GM06990 (cell line): Measurements from ENCODE around the gene NUAK1.

Experiments
- DNase-seq: peaks from one replicate; pipeline ENCODE4 v3.0.0-alpha.2; 2011; ENCODE audit not compliant: insufficient read length; ENCODE audit errors: extremely low read depth
- H3K27me3 ChIP-seq: replicated peaks from 2 replicates; pipeline ENCODE4 v1.6.0; 2011; ENCODE audit warnings: low read length; ENCODE audit not compliant: control insufficient read depth, insufficient read depth
- H3K36me3 ChIP-seq: 2 replicates; pipeline ENCODE4 v1.5.1; 2011; ENCODE audit warnings: low read length; ENCODE audit not compliant: control insufficient read depth, insufficient read depth
- H3K4me3 ChIP-seq: replicated peaks from 2 replicates; pipeline ENCODE4 v1.5.1; 2011; ENCODE audit warnings: low read depth, mild to moderate bottlenecking, control low read depth, low read length
- TF ChIP-seq, protein P1 (sequence below): IDR thresholded peaks from 2 replicates; pipeline ENCODE4 v1.5.1; 2011; ENCODE audit warnings: low read length, control low read depth, mild to moderate bottlenecking, inconsistent platforms; ENCODE audit not compliant: insufficient read depth, poor library complexity, severe bottlenecking

The NUAK1 gene

DNA sequence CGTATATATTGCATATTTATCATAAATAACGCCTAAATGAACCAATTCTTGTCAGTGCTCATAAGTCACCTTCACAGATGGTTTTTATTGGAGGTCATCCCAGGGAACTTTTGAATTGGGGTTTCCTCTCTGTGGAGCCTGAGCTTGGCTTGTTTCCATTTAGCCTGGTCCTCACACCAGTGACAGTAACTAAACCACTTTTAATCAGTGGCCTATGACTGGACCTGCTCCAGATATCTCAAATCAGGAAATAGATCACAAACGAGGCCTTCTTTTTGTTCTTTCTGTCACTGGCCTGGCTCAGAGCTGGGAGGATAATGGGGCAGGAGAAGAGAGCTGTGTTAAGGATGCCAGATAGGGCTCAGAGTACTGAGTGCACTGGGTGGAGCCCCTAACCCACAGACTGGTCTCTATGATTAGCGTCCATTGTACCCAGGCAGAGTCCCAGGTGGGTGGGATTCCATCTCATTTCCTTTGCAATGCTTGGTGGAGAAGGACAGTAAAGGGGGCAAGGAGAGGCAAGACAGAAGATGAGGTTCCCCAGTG, 92.4 kb downstream of the NUAK1 start:
- Histone ChIP-seq H3K36me3 (no peaks in the 10 kb centered on the region), H3K4me3 (no peak overlapping the region), H3K27me3 (no peaks in the 10 kb centered on the region)
- TF ChIP-seq, protein P1, sequence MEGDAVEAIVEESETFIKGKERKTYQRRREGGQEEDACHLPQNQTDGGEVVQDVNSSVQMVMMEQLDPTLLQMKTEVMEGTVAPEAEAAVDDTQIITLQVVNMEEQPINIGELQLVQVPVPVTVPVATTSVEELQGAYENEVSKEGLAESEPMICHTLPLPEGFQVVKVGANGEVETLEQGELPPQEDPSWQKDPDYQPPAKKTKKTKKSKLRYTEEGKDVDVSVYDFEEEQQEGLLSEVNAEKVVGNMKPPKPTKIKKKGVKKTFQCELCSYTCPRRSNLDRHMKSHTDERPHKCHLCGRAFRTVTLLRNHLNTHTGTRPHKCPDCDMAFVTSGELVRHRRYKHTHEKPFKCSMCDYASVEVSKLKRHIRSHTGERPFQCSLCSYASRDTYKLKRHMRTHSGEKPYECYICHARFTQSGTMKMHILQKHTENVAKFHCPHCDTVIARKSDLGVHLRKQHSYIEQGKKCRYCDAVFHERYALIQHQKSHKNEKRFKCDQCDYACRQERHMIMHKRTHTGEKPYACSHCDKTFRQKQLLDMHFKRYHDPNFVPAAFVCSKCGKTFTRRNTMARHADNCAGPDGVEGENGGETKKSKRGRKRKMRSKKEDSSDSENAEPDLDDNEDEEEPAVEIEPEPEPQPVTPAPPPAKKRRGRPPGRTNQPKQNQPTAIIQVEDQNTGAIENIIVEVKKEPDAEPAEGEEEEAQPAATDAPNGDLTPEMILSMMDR: no peak
- DNase-seq: no peak

- no peak for DNase-seq
- Histone ChIP-seq H3K36me3 (no peaks in the 10 kb centered on the region), H3K4me3 (no peak overlapping the region), H3K27me3 (no peaks in the 10 kb centered on the region)
- TF ChIP-seq, protein P1: no peak
These were observed 93.5 kb downstream of the NUAK1 start for GRCh38 chr12:106045251-106045674.

- no peak for DNase-seq
- no peaks in the 10 kb centered on the region for H3K27me3 ChIP-seq
- no peaks in the 10 kb centered on the region for H3K36me3 ChIP-seq
- TF ChIP-seq, protein P1: no peak
- no peak overlapping the region for H3K4me3 ChIP-seq
These were observed 94.0 kb downstream of the NUAK1 start for GRCh38 chr12:106044773-106045172.

GRCh38 chr12:106042037-106042436, 96.7 kb downstream of the NUAK1 start:
- DNase-seq: no peak
- Histone ChIP-seq H3K27me3 (no peaks in the 10 kb centered on the region), H3K4me3 (no peak overlapping the region), H3K36me3 (no peaks in the 10 kb centered on the region)
- TF ChIP-seq, protein P1: no peak

GRCh38 chr12:106040521-106040920, 98.2 kb downstream of the NUAK1 start:
- no peaks in the 10 kb centered on the region for H3K36me3 ChIP-seq
- TF ChIP-seq, protein P1: no peak
- H3K27me3 ChIP-seq: no peaks in the 10 kb centered on the region
- no peak overlapping the region for H3K4me3 ChIP-seq
- no peak for DNase-seq
